H4 (cell line): ENCODE data around the gene C20orf173. TPM values are rescaled to one million over a fixed set of nuclear protein-coding genes. Genes with fewer than 3 reads are reported as not detected.

Experiments used
- DNase-seq: peaks from one replicate; pipeline ENCODE4 v3.0.0-alpha.2; 2015; ENCODE audit warnings: low spot score
- total RNA-seq: library from RNA; depleted of rRNA; stranded (reverse); fragments of >200 nt; shearing (Covaris generic); gene quantifications from 2 replicates; pipeline ENCODE4 v1.2.3, GENCODE V29; 2014; rRNA removed

C20orf173 gene
- total RNA-seq, 1 experiment from 2014 or later = not detected

DNA sequence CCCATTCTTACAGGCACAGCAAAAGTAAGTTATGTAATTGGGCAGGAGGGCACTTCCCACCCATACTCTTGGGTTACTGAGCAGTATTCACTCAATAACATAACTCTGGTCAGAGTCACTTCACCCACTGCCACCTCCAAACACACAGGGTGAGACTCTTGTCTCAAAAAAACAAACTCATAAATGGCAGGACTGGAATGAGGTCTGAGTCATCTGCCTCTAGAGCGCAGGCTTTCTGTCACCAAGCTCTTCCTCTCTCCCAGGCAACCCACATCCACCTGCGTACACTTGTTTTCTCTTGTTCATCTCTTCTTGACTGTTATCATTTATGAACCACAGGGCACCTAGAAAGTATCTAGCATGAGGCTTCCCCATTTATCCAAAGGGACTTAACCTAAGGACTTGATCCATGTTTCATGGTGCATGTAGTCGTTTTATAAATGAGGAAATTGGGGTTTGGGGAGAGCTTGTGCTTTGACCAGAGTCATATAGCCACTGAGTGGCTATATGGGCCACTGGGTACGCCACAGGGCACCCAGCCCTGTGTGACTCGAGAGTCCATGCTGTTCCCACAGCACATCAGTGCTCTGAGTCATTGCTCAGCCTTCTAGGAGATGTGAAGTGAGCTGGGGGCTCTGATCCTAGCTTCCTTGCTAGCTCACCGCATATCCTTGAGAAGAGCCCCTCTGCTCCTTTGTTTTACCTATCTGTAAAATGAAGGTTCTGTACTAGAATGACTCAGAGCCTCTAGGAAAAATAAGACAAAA lies 22.4 kb downstream of the C20orf173 start:
- DNase-seq = no peak

GRCh38 chr20:35506179-35506578 lies 23.3 kb downstream of the C20orf173 start:
- no peak for DNase-seq

DNA sequence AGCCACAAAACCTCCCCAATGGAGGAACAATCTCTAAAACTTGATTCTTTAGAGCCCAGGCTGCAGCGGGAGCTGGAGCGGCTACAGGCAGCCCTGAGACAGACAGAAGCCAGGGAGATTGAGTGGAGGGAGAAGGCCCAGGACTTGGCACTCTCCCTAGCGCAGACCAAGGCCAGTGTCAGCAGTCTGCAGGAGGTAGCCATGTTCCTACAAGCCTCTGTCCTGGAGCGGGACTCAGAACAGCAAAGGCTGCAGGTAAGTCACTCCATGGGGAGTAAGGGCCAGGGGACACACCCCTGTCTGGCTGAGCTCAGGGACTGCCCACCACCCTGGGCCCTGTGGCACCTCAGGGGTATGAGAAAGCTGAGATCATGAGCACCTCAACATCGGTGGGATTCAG lies 24.7 kb downstream of the C20orf173 start:
- no peak for DNase-seq

DNA sequence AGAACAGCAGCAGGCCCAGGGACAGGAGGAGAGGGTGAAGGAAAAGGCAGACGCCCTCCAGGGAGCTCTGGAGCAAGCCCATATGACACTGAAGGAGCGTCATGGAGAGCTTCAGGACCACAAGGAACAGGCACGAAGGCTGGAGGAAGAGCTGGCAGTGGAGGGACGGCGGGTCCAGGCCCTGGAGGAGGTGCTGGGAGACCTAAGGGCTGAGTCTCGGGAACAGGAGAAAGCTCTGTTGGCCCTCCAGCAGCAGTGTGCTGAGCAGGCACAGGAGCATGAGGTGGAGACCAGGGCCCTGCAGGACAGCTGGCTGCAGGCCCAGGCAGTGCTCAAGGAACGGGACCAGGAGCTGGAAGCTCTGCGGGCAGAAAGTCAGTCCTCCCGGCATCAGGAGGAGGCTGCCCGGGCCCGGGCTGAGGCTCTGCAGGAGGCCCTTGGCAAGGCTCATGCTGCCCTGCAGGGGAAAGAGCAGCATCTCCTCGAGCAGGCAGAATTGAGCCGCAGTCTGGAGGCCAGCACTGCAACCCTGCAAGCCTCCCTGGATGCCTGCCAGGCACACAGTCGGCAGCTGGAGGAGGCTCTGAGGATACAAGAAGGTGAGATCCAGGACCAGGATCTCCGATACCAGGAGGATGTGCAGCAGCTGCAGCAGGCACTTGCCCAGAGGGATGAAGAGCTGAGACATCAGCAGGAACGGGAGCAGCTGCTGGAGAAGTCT lies 25.5 kb downstream of the C20orf173 start:
- DNase-seq = no peak

DNA sequence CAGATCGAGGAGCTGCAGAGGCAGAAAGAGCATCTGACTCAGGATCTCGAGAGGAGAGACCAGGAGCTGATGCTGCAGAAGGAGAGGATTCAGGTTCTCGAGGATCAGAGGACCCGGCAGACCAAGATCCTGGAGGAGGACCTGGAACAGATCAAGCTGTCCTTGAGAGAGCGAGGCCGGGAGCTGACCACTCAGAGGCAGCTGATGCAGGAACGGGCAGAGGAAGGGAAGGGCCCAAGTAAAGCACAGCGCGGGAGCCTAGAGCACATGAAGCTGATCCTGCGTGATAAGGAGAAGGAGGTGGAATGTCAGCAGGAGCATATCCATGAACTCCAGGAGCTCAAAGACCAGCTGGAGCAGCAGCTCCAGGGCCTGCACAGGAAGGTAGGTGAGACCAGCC lies 26.2 kb downstream of the C20orf173 start:
- DNase-seq = no peak

DNA sequence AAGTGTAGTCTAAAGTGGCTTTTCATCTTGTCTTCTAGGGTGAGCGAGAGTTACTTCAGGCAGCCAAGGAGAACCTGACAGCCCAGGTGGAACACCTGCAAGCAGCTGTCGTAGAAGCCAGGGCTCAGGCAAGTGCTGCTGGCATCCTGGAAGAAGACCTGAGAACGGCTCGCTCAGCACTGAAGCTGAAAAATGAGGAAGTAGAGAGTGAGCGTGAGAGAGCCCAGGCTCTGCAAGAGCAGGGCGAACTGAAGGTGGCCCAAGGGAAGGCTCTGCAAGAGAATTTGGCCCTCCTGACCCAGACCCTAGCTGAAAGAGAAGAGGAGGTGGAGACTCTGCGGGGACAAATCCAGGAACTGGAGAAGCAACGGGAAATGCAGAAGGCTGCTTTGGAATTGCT lies 27.1 kb downstream of the C20orf173 start:
- no peak for DNase-seq

DNA sequence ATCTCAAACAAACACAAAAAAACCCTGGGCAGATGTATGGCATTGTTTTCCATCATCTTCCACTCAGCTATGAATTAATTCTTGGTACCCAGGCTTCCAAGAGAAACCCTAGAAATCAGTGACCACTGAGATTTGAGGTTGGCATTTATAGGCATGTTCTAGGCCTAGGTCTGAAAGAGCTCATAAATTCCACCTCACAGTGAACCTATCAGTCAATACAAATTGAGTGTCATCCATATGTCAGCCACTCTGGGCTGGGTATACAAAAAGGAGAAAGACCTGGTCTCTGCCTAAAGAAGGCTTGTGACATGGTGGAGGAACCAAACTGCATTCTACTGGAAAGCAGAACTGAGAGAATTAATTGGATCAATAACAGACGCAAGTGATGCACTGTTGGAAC lies 30.2 kb downstream of the C20orf173 start:
- DNase-seq = no peak

DNA sequence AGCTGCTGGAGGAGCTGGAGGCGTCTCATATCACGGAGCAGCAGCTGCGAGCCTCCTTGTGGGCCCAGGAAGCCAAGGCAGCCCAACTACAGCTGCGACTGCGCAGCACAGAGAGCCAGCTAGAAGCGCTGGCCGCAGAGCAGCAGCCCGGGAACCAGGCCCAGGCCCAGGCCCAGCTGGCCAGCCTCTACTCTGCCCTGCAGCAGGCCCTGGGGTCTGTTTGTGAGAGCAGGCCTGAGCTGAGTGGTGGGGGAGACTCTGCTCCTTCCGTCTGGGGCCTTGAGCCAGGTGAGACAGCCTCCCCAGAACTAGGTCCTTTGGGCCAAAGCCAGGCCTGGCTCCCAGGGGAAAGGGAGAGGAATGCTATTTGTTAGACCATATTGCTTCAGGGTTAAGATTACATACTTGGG lies 31.7 kb downstream of the C20orf173 start:
- no peak for DNase-seq

- no peak for DNase-seq
These were observed 32.1 kb downstream of the C20orf173 start for GRCh38 chr20:35497320-35497719.

DNA sequence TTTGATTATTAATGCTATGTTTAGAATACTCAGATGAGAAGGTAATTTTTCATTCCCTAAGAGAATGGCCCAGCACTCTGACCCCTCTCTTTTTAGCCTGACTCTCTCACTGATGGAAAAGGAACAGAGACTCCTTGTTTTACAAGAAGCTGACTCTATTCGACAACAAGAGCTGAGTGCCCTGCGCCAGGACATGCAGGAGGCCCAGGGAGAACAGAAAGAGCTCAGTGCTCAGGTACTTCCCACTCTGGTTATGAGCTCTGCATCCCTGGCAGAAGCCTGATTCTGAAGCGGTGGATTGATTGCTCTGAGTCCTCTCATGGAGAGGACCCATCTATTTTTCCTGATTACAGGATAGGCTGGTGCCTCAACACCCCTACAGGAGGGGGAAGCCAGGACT lies 33.0 kb downstream of the C20orf173 start:
- no peak for DNase-seq

DNA sequence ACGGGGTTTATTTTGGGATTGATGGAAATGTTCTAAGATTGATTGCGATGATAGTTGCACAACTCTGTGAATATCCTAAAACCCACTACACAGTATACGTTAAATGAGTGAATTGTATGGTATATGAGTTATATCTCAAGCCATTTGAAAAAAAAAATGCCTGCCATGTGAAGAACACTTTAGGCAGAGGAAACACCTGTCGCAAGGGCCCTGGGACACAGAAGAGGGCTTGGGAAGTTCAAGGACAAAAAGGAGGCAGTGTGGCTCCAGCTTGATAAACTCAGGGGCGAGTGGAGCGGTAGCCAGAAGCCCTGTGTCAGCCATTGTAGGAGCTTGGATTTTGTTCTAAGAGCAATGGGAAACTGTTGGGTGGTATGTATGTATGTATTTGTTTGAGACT lies 37.1 kb downstream of the C20orf173 start:
- no peak for DNase-seq

DNA sequence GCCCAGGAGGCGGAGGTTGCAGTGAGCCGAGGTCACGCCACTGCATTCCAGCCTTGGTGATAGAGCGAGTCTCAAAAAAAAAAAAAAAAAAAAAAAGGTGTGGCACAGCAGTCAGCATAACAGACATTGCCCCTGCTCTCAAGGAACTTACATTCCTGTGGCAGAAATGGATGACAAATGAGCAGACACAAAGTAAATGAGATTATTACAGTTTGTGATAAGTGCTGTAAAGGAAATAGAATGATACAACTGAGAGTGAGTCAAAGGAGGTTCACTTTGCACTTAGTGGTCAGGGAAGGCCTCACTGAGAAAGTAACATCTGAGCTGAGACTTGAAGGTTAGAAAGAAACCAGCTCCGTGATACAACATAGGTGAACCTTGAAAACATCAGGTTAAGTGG lies 37.6 kb downstream of the C20orf173 start:
- DNase-seq = no peak

DNA sequence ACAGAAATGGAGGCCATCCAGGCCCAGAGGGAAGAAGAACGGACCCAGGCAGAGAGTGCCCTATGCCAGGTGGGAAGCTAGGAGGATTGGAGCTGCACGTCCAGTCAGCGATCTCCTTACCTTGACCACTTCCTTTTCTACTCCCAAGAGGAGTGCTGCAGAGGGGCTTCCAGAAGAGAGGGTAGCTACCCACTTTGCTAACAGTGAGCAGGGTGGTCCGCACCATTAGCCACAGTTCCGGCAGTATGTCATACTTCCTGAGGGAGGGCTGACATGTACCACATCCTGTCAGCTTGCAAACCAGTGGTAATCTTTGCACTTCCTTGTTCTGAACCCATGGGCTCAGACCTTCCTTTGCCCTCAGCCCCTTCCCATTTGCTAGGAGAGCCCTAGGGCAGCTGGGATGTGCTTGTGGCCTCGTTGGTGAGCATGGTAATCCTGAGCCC lies 38.7 kb downstream of the C20orf173 start:
- DNase-seq = no peak

DNA sequence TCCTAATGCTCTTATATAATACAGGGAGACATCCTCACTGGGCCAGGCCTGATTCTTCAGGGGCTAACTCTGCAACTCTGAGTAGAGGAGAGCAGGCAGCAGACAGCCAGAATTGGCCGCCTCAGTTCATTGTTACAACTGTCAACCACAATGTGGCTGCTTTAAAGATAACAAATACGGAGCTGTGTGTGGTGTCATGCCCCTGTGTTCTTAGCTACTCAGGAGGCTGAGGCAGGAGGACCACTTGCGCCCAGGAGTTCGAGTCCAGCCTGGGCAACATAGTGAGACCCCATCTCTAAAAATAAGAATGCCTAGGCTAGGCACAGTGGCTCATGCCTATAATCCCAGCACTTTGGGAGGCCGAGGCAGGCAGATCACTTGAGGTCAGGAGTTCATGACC lies 39.7 kb downstream of the C20orf173 start:
- no peak for DNase-seq

GRCh38 chr20:35487479-35487878 lies 42.0 kb downstream of the C20orf173 start:
- no peak for DNase-seq

- no peak for DNase-seq
These were observed 49.7 kb downstream of the C20orf173 start for GRCh38 chr20:35479798-35480197.

- DNase-seq = no peak
These were observed 50.5 kb downstream of the C20orf173 start for GRCh38 chr20:35478804-35479472.

Other genes with a start within 250 kb of the C20orf173 start
- 228 and 244 TPM in 2 replicates for gene EIF6, start 244.9 kb downstream of the C20orf173 start, total RNA-seq
- gene FAM83C, start 237.2 kb downstream of the C20orf173 start, total RNA-seq = not detected in 2 replicates
- gene UQCC1, start 117.7 kb downstream of the C20orf173 start, total RNA-seq = 19.0 and 22.2 TPM in 2 replicates
- 0.08 and 0.23 TPM in 2 replicates for gene GDF5, start 91.4 kb downstream of the C20orf173 start, total RNA-seq
- gene CEP250, start 74.1 kb downstream of the C20orf173 start, total RNA-seq = 11.5 and 15.3 TPM in 2 replicates
- gene ERGIC3, start 12.4 kb upstream of the C20orf173 start, total RNA-seq = 503 and 555 TPM in 2 replicates
- gene SPAG4, start 86.2 kb upstream of the C20orf173 start, total RNA-seq = 0.45 TPM in 1 of 2 replicates, not detected in the other
- gene CPNE1, start 135.2 kb upstream of the C20orf173 start, total RNA-seq = 174 and 204 TPM in 2 replicates
- gene RBM12, start 135.2 kb upstream of the C20orf173 start, total RNA-seq = 37.1 and 62.3 TPM in 2 replicates
- gene NFS1, start 169.7 kb upstream of the C20orf173 start, total RNA-seq = 27.4 and 42.0 TPM in 2 replicates
- gene ROMO1, start 169.8 kb upstream of the C20orf173 start, total RNA-seq = 392 and 407 TPM in 2 replicates
- gene RBM39, start 212.6 kb upstream of the C20orf173 start, total RNA-seq = 162 and 164 TPM in 2 replicates
- gene PHF20, start 242.4 kb upstream of the C20orf173 start, total RNA-seq = 12.0 and 15.0 TPM in 2 replicates